ENCODE results near the gene PLA2G6. TPM values are rescaled to one million over a fixed set of nuclear protein-coding genes. Genes with fewer than 3 reads are reported as not detected.
A peak's percentile ranks its signal among the peaks of the same experiment; 100 is the strongest.

The PLA2G6 gene
- total and polyA plus RNA-seq, 9 of the 15 experiments (the other 6 are each of a cell fraction or from before 2014, with no cell fraction given), result 0.11 to 12.2 (median 9.7) TPM

DNA sequence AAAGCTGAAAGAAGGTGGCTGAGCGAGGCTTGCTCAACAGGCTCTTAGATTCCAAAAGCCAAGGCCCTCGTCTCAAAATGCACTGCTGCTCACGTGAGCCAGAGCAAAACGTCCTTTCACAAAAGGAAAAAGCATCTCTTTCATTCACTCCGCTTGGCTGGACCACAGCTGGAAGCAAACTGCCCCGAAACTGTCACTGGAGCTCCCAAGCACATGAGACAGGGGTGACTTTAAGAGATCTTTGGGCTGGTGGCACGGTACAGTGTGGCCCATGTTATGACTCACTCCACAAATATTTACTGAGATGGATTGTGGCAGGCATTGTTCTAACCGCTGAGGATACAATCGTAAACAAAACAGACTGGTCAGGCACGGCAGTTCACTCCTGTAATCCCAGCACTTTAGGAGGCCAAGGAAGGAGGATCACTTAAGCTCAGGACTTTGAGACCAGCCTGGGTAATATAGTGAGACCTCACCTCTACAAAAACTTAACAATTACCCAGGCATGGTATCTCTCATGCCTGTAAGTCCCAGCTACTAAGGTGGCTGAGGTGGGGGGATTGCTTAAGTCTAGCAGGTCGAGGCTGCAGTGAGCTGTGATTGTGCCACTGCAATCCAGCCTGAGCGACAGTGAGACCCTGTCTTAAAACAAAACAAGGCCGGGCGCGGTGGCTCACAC lies 3.6 kb downstream of the PLA2G6 start (continued):
- TF ChIP-seq, protein P1, sequence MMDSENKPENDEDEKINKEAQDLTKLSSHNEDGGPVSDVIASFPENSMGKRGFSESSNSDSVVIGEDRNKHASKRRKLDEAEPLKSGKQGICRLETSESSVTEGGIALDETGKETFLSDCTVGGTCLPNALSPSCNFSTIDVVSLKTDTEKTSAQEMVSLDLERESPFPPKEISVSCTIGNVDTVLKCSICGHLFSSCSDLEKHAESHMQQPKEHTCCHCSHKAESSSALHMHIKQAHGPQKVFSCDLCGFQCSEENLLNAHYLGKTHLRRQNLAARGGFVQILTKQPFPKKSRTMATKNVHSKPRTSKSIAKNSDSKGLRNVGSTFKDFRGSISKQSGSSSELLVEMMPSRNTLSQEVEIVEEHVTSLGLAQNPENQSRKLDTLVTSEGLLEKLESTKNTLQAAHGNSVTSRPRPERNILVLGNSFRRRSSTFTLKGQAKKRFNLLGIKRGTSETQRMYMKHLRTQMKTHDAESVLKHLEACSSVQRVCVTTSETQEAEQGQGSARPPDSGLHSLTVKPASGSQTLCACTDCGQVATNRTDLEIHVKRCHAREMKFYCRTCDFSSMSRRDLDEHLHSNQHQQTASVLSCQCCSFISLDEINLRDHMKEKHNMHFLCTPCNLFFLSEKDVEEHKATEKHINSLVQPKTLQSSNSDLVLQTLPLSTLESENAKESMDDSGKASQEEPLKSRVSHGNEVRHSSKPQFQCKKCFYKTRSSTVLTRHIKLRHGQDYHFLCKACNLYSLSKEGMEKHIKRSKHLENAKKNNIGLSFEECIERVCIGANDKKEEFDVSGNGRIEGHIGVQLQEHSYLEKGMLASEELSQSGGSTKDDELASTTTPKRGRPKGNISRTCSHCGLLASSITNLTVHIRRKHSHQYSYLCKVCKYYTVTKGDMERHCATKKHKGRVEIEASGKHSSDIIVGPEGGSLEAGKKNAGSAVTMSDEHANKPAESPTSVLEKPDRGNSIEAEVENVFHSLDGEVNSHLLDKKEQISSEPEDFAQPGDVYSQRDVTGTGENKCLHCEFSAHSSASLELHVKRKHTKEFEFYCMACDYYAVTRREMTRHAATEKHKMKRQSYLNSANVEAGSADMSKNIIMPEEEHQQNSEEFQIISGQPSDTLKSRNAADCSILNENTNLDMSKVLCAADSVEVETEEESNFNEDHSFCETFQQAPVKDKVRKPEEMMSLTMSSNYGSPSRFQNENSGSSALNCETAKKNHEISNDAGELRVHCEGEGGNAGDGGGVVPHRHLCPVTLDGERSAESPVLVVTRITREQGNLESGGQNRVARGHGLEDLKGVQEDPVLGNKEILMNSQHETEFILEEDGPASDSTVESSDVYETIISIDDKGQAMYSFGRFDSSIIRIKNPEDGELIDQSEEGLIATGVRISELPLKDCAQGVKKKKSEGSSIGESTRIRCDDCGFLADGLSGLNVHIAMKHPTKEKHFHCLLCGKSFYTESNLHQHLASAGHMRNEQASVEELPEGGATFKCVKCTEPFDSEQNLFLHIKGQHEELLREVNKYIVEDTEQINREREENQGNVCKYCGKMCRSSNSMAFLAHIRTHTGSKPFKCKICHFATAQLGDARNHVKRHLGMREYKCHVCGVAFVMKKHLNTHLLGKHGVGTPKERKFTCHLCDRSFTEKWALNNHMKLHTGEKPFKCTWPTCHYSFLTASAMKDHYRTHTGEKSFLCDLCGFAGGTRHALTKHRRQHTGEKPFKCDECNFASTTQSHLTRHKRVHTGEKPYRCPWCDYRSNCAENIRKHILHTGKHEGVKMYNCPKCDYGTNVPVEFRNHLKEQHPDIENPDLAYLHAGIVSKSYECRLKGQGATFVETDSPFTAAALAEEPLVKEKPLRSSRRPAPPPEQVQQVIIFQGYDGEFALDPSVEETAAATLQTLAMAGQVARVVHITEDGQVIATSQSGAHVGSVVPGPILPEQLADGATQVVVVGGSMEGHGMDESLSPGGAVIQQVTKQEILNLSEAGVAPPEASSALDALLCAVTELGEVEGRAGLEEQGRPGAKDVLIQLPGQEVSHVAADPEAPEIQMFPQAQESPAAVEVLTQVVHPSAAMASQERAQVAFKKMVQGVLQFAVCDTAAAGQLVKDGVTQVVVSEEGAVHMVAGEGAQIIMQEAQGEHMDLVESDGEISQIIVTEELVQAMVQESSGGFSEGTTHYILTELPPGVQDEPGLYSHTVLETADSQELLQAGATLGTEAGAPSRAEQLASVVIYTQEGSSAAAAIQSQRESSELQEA (IDR thresholded peaks at IDR 0.05; ENCODE audit: low read depth), result no peak
- no peak for TF ChIP-seq LCOR (CRISPR knock-in tag; IDR thresholded peaks at IDR 0.05)
- peak; percentile 77; the same call in 1 of the 2 replicates for TF ChIP-seq JUN (IDR thresholded peaks at IDR 0.05; ENCODE audit: borderline replicate concordance, low read depth, low read length)
- TF ChIP-seq JUN (CRISPR knock-in tag; IDR thresholded peaks at IDR 0.05; ENCODE audit: borderline replicate concordance), result no peak
- peak; percentile 92 for TF ChIP-seq FOSL1 (tag; conservative IDR thresholded peaks at IDR 0.05)
- TF ChIP-seq LEF1 (IDR thresholded peaks at IDR 0.05), result 0 out of 2 replicates have a peak, but pooled peaks have one; percentile 26
- no peak for TF ChIP-seq MEIS2 (IDR thresholded peaks at IDR 0.05; ENCODE audit: partially characterized antibody)
- no peak for TF ChIP-seq NFE2L1 (tag; IDR thresholded peaks at IDR 0.05; ENCODE audit: borderline replicate concordance, low read depth)
- TF ChIP-seq KDM1A (IDR thresholded peaks at IDR 0.05), result peak in 1 of 2 experiments; percentile 35; a peak in 1 of 4 replicates
- no peak for TF ChIP-seq RCOR1 (IDR thresholded peaks at IDR 0.05; ENCODE audit: borderline replicate concordance in 1 of 2, low read depth in 2 of 2, low read length in 2 of 2)
- no peak for TF ChIP-seq ZNF282 (CRISPR knock-in tag; IDR thresholded peaks at IDR 0.05)
- TF ChIP-seq ZNF512 (tag; IDR thresholded peaks at IDR 0.05), result no peak
- TF ChIP-seq SREBF2 (CRISPR knock-in tag; IDR thresholded peaks at IDR 0.05), result no peak
- no peak for TF ChIP-seq WHSC1 (IDR thresholded peaks at IDR 0.05; ENCODE audit: low read length)
- no peak for TF ChIP-seq ATF6 (CRISPR knock-in tag; IDR thresholded peaks at IDR 0.05)
- TF ChIP-seq ADNP (tag; IDR thresholded peaks at IDR 0.05), result no peak

Data from K562 (cell line).